Ectodermal cell (in vitro differentiated cells): ENCODE data around the gene PRKCD.

ENCODE experiments used
- H3K27ac ChIP-seq: 2 replicates; pipeline ENCODE4 v1.7.0; 2013; ENCODE audit warnings: mild to moderate bottlenecking, low read depth, low read length; ENCODE audit not compliant: insufficient read depth, poor library complexity, severe bottlenecking
- H3K27me3 ChIP-seq: 2 replicates; pipeline ENCODE4 v1.7.0; 2013; ENCODE audit warnings: mild to moderate bottlenecking, low read length; ENCODE audit not compliant: insufficient read depth, control insufficient read depth, poor library complexity, severe bottlenecking
- H3K36me3 ChIP-seq: one replicate; pipeline ENCODE4 v1.7.0; 2013; ENCODE audit warnings: low read length; ENCODE audit not compliant: control insufficient read depth, insufficient read depth
- H3K4me1 ChIP-seq: one replicate; pipeline ENCODE4 v1.7.0; 2013; ENCODE audit warnings: low read length; ENCODE audit not compliant: control insufficient read depth, insufficient read depth
- H3K4me3 ChIP-seq: 2 replicates; pipeline ENCODE4 v1.7.0; 2013; ENCODE audit warnings: low read depth, low read length, control low read depth; ENCODE audit not compliant: insufficient read depth
- H3K9me3 ChIP-seq: 2 replicates; pipeline ENCODE4 v1.7.0; 2013; ENCODE audit warnings: mild to moderate bottlenecking, low read length, moderate library complexity; ENCODE audit not compliant: control insufficient read depth
- WGBS, 2 experiments: methylation state at CpG; one replicate each; pipeline ENCODE4 v1.1.7; 2013; ENCODE audit warnings: missing lambda C conversion rate in 2 of 2; 5-methylcytosine and 5-hydroxymethylcytosine counted together

PRKCD gene

DNA sequence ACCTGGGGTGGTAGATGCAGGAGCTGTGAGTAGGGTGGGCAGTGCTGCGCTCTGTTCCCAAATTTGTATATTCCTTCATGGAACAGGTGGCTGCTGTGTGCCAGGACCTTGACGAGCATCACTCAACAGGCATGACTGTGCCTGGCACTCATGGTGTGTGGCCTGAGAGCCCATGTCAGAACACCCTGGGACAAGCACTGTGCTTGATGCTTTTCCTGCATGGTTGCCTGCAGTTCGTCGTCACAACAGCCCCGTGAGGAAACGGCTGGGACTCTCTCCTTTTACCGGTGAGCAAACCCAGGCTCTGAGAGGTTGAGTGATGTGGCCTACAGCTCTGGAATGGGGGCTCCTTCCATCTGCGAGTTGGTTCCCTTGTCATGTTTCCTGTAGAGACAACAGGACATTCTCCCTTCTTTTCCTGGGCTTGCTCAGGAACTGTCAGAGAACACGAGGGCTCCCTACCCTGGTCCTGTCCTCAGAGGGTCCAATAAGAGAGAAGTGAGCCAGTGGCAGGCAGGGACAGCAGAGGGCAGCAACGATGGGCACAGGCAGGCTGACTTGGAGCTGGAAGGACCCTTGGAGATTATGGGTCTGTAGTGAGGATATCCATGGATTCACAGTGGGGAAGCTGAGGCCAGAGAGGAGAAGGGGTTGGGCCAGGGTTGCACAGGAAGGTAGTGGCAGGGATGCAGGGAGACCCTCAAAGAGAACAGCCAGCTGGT is 37.4 kb downstream of the PRKCD start:
- Histone ChIP-seq H3K4me1 (peaks cover 20% of the 10 kb centered on the region), H3K9me3 (no peaks in the 10 kb centered on the region), H3K27me3 (peaks cover 5% of the 10 kb centered on the region), H3K27ac (no peak overlapping the region), H3K36me3 (no peaks in the 10 kb centered on the region), H3K4me3 (no peak overlapping the region)
- 79 to 80% methylated on average over 10 of the region's 10 CpGs for WGBS, 2 experiments

- Histone ChIP-seq H3K27ac (no peak overlapping the region), H3K9me3 (no peaks in the 10 kb centered on the region), H3K27me3 (peaks cover 5% of the 10 kb centered on the region), H3K4me3 (no peak overlapping the region), H3K36me3 (no peaks in the 10 kb centered on the region), H3K4me1 (peaks cover 14% of the 10 kb centered on the region)
- WGBS, 2 experiments: 86 to 92% methylated on average over 7 of the region's 7 CpGs
Measured at GRCh38 chr3:53198996-53199395, 38.0 kb downstream of the PRKCD start.

- Histone ChIP-seq H3K4me1 (peaks cover 7% of the 10 kb centered on the region), H3K36me3 (no peaks in the 10 kb centered on the region), H3K27me3 (peaks cover 5% of the 10 kb centered on the region), H3K9me3 (no peaks in the 10 kb centered on the region), H3K27ac (no peak overlapping the region), H3K4me3 (no peak overlapping the region)
- 85% methylated on average over 3 of the region's 3 CpGs for WGBS, 2 experiments
Measured at GRCh38 chr3:53199834-53200233, 38.8 kb downstream of the PRKCD start.

- H3K36me3 ChIP-seq: no peaks in the 10 kb centered on the region
- peaks cover 7% of the 10 kb centered on the region for H3K4me1 ChIP-seq
- no peak overlapping the region for H3K27ac ChIP-seq
- 91% methylated on average over 19 of the region's 19 CpGs for WGBS, 2 experiments
- H3K9me3 ChIP-seq: no peaks in the 10 kb centered on the region
- no peak overlapping the region for H3K4me3 ChIP-seq
- peaks cover under 1% of the 10 kb centered on the region for H3K27me3 ChIP-seq
Measured at GRCh38 chr3:53200501-53201498, 39.8 kb downstream of the PRKCD start.

DNA sequence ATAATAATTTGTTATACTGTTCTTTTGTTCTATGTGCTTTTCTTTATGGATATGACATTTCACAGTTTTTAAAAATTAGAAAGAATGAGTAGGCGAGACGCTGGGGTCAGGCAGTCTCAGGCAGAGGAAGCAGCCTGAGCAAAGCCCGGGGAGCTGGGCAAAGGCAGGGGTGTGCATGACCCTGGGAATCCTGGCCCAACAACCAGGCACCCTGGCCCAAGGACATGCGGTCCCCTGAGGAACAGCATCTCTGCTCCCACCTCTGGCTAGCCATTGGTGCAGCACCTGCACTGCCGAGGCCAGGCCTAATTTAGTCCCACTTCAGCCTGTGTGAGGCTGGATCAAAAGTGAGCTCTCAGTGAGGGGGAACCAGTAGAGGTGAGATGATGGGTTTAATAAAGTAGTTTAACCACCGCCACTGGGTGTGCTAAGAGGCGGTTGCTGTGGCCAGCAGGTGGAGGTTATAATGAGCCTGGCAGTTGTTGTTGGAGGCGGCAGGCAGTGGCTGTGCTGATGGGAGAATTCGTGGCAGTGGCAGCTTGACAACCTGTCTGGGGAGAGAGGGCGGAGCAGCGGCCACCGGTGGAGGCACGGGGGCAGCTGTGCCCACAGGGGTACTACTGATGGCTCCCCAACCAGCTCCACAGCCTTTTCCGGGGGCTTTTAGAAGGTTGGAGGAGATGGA is 41.5 kb downstream of the PRKCD start:
- H3K27me3 ChIP-seq: no peaks in the 10 kb centered on the region
- no peak overlapping the region for H3K4me3 ChIP-seq
- no peaks in the 10 kb centered on the region for H3K9me3 ChIP-seq
- H3K36me3 ChIP-seq: no peaks in the 10 kb centered on the region
- H3K4me1 ChIP-seq: no peaks in the 10 kb centered on the region
- H3K27ac ChIP-seq: no peak overlapping the region
- WGBS, 2 experiments: 82 to 84% methylated on average over 14 of the region's 14 CpGs

- Histone ChIP-seq H3K27ac (no peak overlapping the region), H3K4me1 (no peaks in the 10 kb centered on the region), H3K4me3 (no peak overlapping the region), H3K36me3 (no peaks in the 10 kb centered on the region), H3K9me3 (no peaks in the 10 kb centered on the region), H3K27me3 (no peaks in the 10 kb centered on the region)
- WGBS, 2 experiments: 92 to 93% methylated on average over 9 of the region's 9 CpGs
Measured at GRCh38 chr3:53211706-53212702, 51.0 kb downstream of the PRKCD start.

DNA sequence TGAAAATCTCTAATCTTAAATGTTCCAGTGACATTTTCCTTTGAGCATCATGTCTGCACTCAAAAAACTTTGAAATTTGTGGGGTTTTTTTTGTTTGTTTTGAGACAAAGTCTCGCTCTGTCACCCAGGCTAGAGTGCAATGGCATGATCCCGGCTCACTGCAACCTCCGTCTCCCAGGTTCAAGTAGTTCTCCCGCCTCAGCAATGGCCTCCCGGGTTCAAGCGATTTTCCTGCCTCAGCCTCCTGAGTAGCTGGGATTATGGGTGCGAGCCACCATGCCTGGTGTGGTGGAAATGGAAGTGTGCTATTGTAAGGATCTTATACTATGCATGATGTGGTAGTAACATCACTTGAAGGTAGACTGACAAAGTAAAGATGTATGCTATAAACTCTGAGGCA is 52.3 kb downstream of the PRKCD start:
- H3K4me3 ChIP-seq: no peak overlapping the region
- no peaks in the 10 kb centered on the region for H3K36me3 ChIP-seq
- H3K4me1 ChIP-seq: no peaks in the 10 kb centered on the region
- no peaks in the 10 kb centered on the region for H3K9me3 ChIP-seq
- 90 to 96% methylated on average over 7 of the region's 7 CpGs for WGBS, 2 experiments
- no peaks in the 10 kb centered on the region for H3K27me3 ChIP-seq
- H3K27ac ChIP-seq: no peak overlapping the region

DNA sequence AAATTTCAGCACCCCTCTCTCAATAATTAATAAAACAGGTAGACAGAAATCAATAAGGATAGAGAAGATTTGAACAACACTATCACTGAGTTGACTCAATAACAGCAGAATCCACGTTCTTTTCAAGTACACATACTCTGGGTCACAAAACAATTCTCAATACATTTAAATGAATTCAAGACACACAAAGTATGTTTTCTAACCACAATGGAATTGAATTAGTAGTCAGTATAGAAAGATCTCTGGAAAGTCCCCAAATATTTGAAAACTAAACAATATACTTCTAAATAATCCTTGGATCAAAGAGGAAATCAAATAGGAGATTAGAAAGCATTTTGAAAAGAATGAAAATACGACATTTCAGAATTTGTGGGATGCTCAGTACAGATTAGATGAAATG is 54.8 kb downstream of the PRKCD start:
- Histone ChIP-seq H3K4me3 (no peak overlapping the region), H3K27ac (no peak overlapping the region), H3K36me3 (no peaks in the 10 kb centered on the region), H3K4me1 (no peaks in the 10 kb centered on the region), H3K9me3 (no peaks in the 10 kb centered on the region), H3K27me3 (no peaks in the 10 kb centered on the region)
- 86 to 97% methylated on average over 2 of the region's 2 CpGs for WGBS, 2 experiments

DNA sequence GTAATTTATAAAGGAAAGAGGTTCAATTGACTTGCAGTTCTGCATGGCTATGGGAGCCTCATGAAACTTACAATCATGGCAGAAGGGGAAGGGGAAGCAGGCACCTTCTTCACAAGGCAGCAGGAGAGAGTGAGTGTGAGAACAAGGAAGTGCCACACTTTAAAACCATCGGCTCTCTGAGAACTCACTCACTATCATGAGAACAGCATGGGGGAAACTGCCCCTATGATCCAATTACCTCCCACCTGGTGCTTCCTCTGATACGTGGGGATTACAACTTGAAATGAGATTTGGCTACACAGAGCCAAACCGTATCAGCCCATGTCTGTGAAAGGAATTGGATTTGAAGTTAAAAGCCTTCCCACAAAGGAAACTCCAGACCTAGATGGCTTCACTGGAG is 55.7 kb downstream of the PRKCD start:
- H3K36me3 ChIP-seq: no peaks in the 10 kb centered on the region
- WGBS, 2 experiments: 24 to 27% methylated on average over 3 of the region's 3 CpGs
- no peaks in the 10 kb centered on the region for H3K27me3 ChIP-seq
- H3K4me3 ChIP-seq: no peak overlapping the region
- H3K9me3 ChIP-seq: no peaks in the 10 kb centered on the region
- no peaks in the 10 kb centered on the region for H3K4me1 ChIP-seq
- H3K27ac ChIP-seq: no peak overlapping the region
